Uterus (tissue), 4 donors: ENCODE measurements around the gene PTPRD. TPM values are rescaled to one million over a fixed set of nuclear protein-coding genes. Genes with fewer than 3 reads are reported as not detected.

Experiments
- DNase-seq, 2 donors: peaks; one replicate each; pipeline ENCODE4 v3.0.0-alpha.2; 2019 to 2020
- H3K27ac ChIP-seq, 2 donors: fragments of 200-600 bp; sonication (generic); 1 replicate in 1 of 2; 2 replicates in 1 of 2; pipeline ENCODE4 v1.5.1; 2016 to 2018
- H3K27me3 ChIP-seq, 2 donors: fragments of 200-600 bp; sonication (generic); one replicate each; pipeline ENCODE4 v1.5.1; 2018 to 2019; ENCODE audit warnings: control low read depth in 1 of 2
- H3K36me3 ChIP-seq, 2 donors: fragments of 200-600 bp; sonication (generic); one replicate each; pipeline ENCODE4 v1.5.1; 2019; ENCODE audit warnings: control low read depth in 1 of 2
- H3K4me1 ChIP-seq, 2 donors: fragments of 200-600 bp; sonication (generic); one replicate each; pipeline ENCODE4 v1.5.1; 2018 to 2019; ENCODE audit warnings: control low read depth in 1 of 2
- H3K4me3 ChIP-seq, 2 donors: fragments of 200-600 bp; sonication (generic); 1 replicate in 1 of 2; 2 replicates in 1 of 2; pipeline ENCODE4 v1.5.1; 2018 to 2019; ENCODE audit warnings: mild to moderate bottlenecking in 1 of 2
- H3K9me3 ChIP-seq, 2 donors: fragments of 200-600 bp; sonication (generic); one replicate each; pipeline ENCODE4 v1.5.1; 2019; ENCODE audit warnings: control low read depth in 1 of 2
- CTCF ChIP-seq, 4 experiments: fragments of 200-600 bp in 2 of 4; fragments of 450-650 bp in 2 of 4; sonication (generic) in 2 of 4; IDR thresholded peaks; one replicate each; pipeline ENCODE4 v1.5.1; 2016 to 2019; ENCODE audit warnings: antibody characterized with exemption in 4 of 4, mild to moderate bottlenecking in 2 of 4, moderate library complexity in 1 of 4
- POLR2A ChIP-seq, 2 donors: fragments of 450-650 bp; IDR thresholded peaks; one replicate each; pipeline ENCODE4 v1.6.1; 2016; ENCODE audit warnings: antibody characterized with exemption in 2 of 2, mild to moderate bottlenecking in 1 of 2, moderate library complexity in 1 of 2
- intact Hi-C: fragments of 100-400 bp; cut with DNase I; formaldehyde crosslinking; loops from one replicate; pipeline ENCODE4 v1.15.1; 2023; ENCODE audit warnings: low total_unique reads
- total RNA-seq, 4 donors: library from RNA; depleted of rRNA in 3 of 4; stranded (reverse); fragments of >200 nt in 3 of 4; gene quantifications; one replicate each; pipeline versions ENCODE4 v1.1.0 to v1.2.4, GENCODE V29; 2014 to 2023
- donor health status: DM: yes; HTN: yes; CAD: no.

PTPRD gene
- total RNA-seq, 4 donors from 2014 or later = 1.2 to 136 (median 26.4) TPM

- Histone ChIP-seq H3K27ac (no peak overlapping the region), H3K4me1 (no peaks in the 10 kb centered on the region), H3K9me3 (no peaks in the 10 kb centered on the region), H3K4me3 (no peak overlapping the region), H3K27me3 (no peaks in the 10 kb centered on the region), H3K36me3 (no peaks in the 10 kb centered on the region)
- TF ChIP-seq CTCF (IDR thresholded peaks at IDR 0.05) (no peak), POLR2A (IDR thresholded peaks at IDR 0.05) (no peak)
- DNase-seq = no peak
- intact Hi-C loops = no loop called here
Observed at GRCh38 chr9:10633785-10634184, 21.0 kb upstream of the PTPRD start.

GRCh38 chr9:10614196-10614800 lies 1.5 kb upstream of the PTPRD start:
- Histone ChIP-seq H3K27ac (no peak overlapping the region), H3K27me3 (peaks cover 0 to 20% of the 10 kb centered on the region in 2 donors), H3K36me3 (no peaks in the 10 kb centered on the region), H3K9me3 (no peaks in the 10 kb centered on the region), H3K4me1 (no peaks in the 10 kb centered on the region), H3K4me3 (no peak overlapping the region)
- DNase-seq = no peak
- no peak for TF ChIP-seq POLR2A (IDR thresholded peaks at IDR 0.05)
- no peak for TF ChIP-seq CTCF (IDR thresholded peaks at IDR 0.05)
- intact Hi-C loops = no loop called here

- no peak overlapping the region for H3K4me3 ChIP-seq
- peaks cover 0 to 29% of the 10 kb centered on the region in 2 donors for H3K27me3 ChIP-seq
- H3K9me3 ChIP-seq = no peaks in the 10 kb centered on the region
- no peaks in the 10 kb centered on the region for H3K4me1 ChIP-seq
- TF ChIP-seq CTCF (IDR thresholded peaks at IDR 0.05) = no peak
- no peak for TF ChIP-seq POLR2A (IDR thresholded peaks at IDR 0.05)
- intact Hi-C loops = no loop called here
- DNase-seq = no peak
- H3K36me3 ChIP-seq = no peaks in the 10 kb centered on the region
- H3K27ac ChIP-seq = no peak overlapping the region
Observed at GRCh38 chr9:10613419-10613818, 617 bp upstream of the PTPRD start.

- Histone ChIP-seq H3K9me3 (no peaks in the 10 kb centered on the region), H3K27ac (no peak overlapping the region), H3K36me3 (no peaks in the 10 kb centered on the region), H3K27me3 (peaks cover 0 to 16% of the 10 kb centered on the region in 2 donors), H3K4me1 (no peaks in the 10 kb centered on the region), H3K4me3 (no peak overlapping the region)
- no peak for DNase-seq
- TF ChIP-seq POLR2A (IDR thresholded peaks at IDR 0.05) = no peak
- no peak for TF ChIP-seq CTCF (IDR thresholded peaks at IDR 0.05)
- intact Hi-C loops = no loop called here
Observed at GRCh38 chr9:10605388-10605787, 7.4 kb downstream of the PTPRD start.

GRCh38 chr9:10604927-10605326 lies 7.9 kb downstream of the PTPRD start:
- no peak for DNase-seq
- Histone ChIP-seq H3K27ac (no peak overlapping the region), H3K4me3 (no peak overlapping the region), H3K9me3 (no peaks in the 10 kb centered on the region), H3K27me3 (peaks cover 0 to 15% of the 10 kb centered on the region in 2 donors), H3K36me3 (no peaks in the 10 kb centered on the region), H3K4me1 (no peaks in the 10 kb centered on the region)
- no peak for TF ChIP-seq POLR2A (IDR thresholded peaks at IDR 0.05)
- no peak for TF ChIP-seq CTCF (IDR thresholded peaks at IDR 0.05)
- intact Hi-C loops = no loop called here
